Prostate gland (tissue), 2 donors: Measurements from ENCODE around the gene ANXA4. TPM values are rescaled to one million over a fixed set of nuclear protein-coding genes. Genes with fewer than 3 reads are reported as not detected.

Source experiments
- DNase-seq: peaks from one replicate; pipeline ENCODE4 v3.0.0-alpha.2; 2019; ENCODE audit warnings: low spot score
- H3K27ac ChIP-seq, 2 donors: fragments of 200-600 bp; sonication (generic); 2 replicates each; pipeline ENCODE4 v1.5.1; 2017 to 2019
- H3K27me3 ChIP-seq: fragments of 200-600 bp; sonication (generic); replicated peaks from 2 replicates; pipeline ENCODE4 v1.5.1; 2019; ENCODE audit not compliant: insufficient read depth
- H3K36me3 ChIP-seq, 2 donors: fragments of 200-600 bp; sonication (generic); 1 replicate in 1 of 2; 2 replicates in 1 of 2; pipeline versions ENCODE4 v1.5.1 to v1.8.1; 2017 to 2019
- H3K4me1 ChIP-seq: fragments of 200-600 bp; sonication (generic); replicated peaks from 2 replicates; pipeline ENCODE4 v1.5.1; 2019
- H3K4me3 ChIP-seq, 2 donors: fragments of 200-600 bp; sonication (generic); 2 replicates each; pipeline ENCODE4 v1.5.1; 2017 to 2019
- H3K9me3 ChIP-seq: fragments of 200-600 bp; sonication (generic); 2 replicates; pipeline ENCODE4 v1.5.1; 2017
- CTCF ChIP-seq, 4 experiments: fragments of 200-600 bp in 2 of 4; fragments of 450-650 bp in 2 of 4; sonication (generic) in 2 of 4; IDR thresholded peaks; 1 replicate in 3 of 4; 2 replicates in 1 of 4; pipeline ENCODE4 v1.5.1; 2016 to 2019; ENCODE audit warnings: antibody characterized with exemption in 4 of 4, mild to moderate bottlenecking in 2 of 4, moderate library complexity in 2 of 4
- POLR2A ChIP-seq: fragments of 450-650 bp; IDR thresholded peaks from one replicate; pipeline ENCODE4 v1.6.1; 2016; ENCODE audit warnings: antibody characterized with exemption, mild to moderate bottlenecking
- POLR2AphosphoS5 ChIP-seq: sonication (generic); formaldehyde crosslinking; IDR thresholded peaks from one replicate; pipeline ENCODE4 v1.6.1; 2017; ENCODE audit warnings: antibody characterized with exemption
- WGBS: methylation state at CpG from one replicate; pipeline ENCODE4 v1.1.5; 2018; 5-methylcytosine and 5-hydroxymethylcytosine counted together
- intact Hi-C: fragments of 100-400 bp; cut with DNase I; formaldehyde crosslinking; loops from one replicate; pipeline ENCODE4 v1.14.2; 2022
- total RNA-seq, 2 donors: library from RNA; depleted of rRNA; stranded (reverse); fragments of >200 nt; gene quantifications; one replicate each; pipeline ENCODE4 v1.1.0, GENCODE V29; 2016

Gene ANXA4
- total RNA-seq, 2 donors from 2014 or later, result 37.7 to 40.1 TPM

DNA sequence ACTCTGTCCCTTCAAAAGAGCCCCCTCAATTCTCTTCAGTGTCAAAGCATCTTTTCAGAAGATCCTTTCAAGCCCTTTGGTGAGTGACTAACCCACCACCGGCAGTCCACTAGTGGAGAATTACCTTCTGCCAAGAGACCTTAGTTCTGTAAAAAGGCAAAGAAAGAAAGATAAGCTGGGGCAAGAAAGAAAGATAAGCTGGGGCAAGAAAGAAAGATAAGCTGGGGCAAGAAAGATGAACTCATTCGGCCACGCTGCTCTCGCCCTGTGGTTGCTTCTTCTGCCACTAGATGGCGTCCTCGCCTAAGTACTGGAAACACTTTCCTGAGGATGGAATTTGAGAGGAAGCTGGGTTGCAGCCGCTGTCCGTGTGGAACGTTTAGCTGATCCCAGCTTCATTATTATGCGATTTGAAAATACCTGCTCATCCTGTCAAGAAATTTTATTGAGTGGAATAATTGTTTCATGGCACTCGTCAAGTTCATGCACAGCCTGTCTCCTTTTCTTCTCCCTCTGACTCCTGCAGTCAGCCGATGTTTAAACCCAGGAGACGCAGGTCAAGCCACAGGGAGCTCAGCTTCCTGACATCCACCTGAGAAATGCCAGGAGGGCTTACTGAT lies 17.3 kb upstream of the ANXA4 start:
- no peaks in the 10 kb centered on the region for H3K36me3 ChIP-seq
- no peak for TF ChIP-seq POLR2A
- TF ChIP-seq CTCF (IDR thresholded peaks at IDR 0.05), result peak; percentile 75 to 96 (median 96)
- peak; percentile 80 for TF ChIP-seq POLR2AphosphoS5
- DNase-seq, result peak; percentile 86
- WGBS, result 2% methylated on average over 13 of the region's 13 CpGs
- no peaks in the 10 kb centered on the region for H3K4me1 ChIP-seq
- H3K27me3 ChIP-seq, result no peaks in the 10 kb centered on the region
- no peak overlapping the region for H3K4me3 ChIP-seq
- intact Hi-C loops, result loop anchor here (1.0 to 10.0 kb wide), 3 partner anchors 93 to 420 kb away; no protein-coding TSS in a partner anchor
- no peak overlapping the region for H3K27ac ChIP-seq
- H3K9me3 ChIP-seq, result no peaks in the 10 kb centered on the region

- DNase-seq, result no peak
- WGBS, result 89% methylated on average over 7 of the region's 7 CpGs
- intact Hi-C loops, result loop anchor here (10.0 kb wide), 2 partner anchors 349 to 419 kb away; no protein-coding TSS in a partner anchor
These were observed 16.1 kb upstream of the ANXA4 start for GRCh38 chr2:69725706-69726360.

DNA sequence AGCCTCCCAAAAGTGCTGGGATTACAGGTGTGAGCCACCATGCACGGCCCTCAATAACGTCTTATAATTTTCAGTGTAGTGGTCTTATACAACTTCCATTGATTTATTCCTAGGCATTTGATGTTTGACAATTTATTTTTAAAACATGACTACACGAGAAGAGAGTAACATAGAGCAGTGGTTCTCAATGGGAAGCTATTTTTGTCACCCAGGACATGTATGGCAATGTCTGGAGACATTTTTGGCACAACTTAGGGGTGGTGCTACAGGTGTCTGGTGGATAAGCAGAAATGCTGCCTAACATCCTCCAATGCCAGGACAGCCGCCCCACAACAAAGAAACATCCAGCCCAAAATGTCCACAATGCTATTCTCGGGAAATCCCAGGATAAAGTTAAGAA lies 12.7 kb upstream of the ANXA4 start:
- intact Hi-C loops, result loop anchor here (10.0 kb wide), 2 partner anchors 346 to 416 kb away; no protein-coding TSS in a partner anchor
- H3K36me3 ChIP-seq, result no peaks in the 10 kb centered on the region
- 94% methylated on average over 5 of the region's 5 CpGs for WGBS
- H3K4me3 ChIP-seq, result no peak overlapping the region
- no peak for TF ChIP-seq POLR2A
- TF ChIP-seq CTCF (IDR thresholded peaks at IDR 0.05), result no peak
- no peak for TF ChIP-seq POLR2AphosphoS5
- no peaks in the 10 kb centered on the region for H3K9me3 ChIP-seq
- H3K27me3 ChIP-seq, result no peaks in the 10 kb centered on the region
- no peak for DNase-seq
- no peak overlapping the region for H3K27ac ChIP-seq
- H3K4me1 ChIP-seq, result no peaks in the 10 kb centered on the region

More at GRCh38 chr2:69725706-69726360, 16.1 kb upstream of the ANXA4 start:
- Histone ChIP-seq H3K4me1 (no peaks in the 10 kb centered on the region), H3K9me3 (no peaks in the 10 kb centered on the region), H3K36me3 (no peaks in the 10 kb centered on the region), H3K27ac (no peak overlapping the region), H3K4me3 (no peak overlapping the region), H3K27me3 (no peaks in the 10 kb centered on the region)
- no peak for TF ChIP-seq POLR2A
- TF ChIP-seq CTCF (IDR thresholded peaks at IDR 0.05), result no peak
- no peak for TF ChIP-seq POLR2AphosphoS5

- 92% methylated on average over 5 of the region's 5 CpGs for WGBS
- no peak for DNase-seq
- TF ChIP-seq CTCF (IDR thresholded peaks at IDR 0.05), result no peak
- TF ChIP-seq POLR2AphosphoS5, result no peak
- no peak overlapping the region for H3K4me3 ChIP-seq
- H3K27me3 ChIP-seq, result no peaks in the 10 kb centered on the region
- H3K36me3 ChIP-seq, result no peaks in the 10 kb centered on the region
- H3K9me3 ChIP-seq, result no peaks in the 10 kb centered on the region
- intact Hi-C loops, result loop anchor here (10.0 kb wide), 2 partner anchors 345 to 415 kb away; no protein-coding TSS in a partner anchor
- H3K27ac ChIP-seq, result no peak overlapping the region
- H3K4me1 ChIP-seq, result no peaks in the 10 kb centered on the region
These were observed 12.2 kb upstream of the ANXA4 start for GRCh38 chr2:69729781-69730180.
